Measurements from ENCODE around the gene ARRDC2.
A peak's percentile ranks its signal among the peaks of the same experiment; 100 is the strongest.
"Not testable (repeated sequence)": the region's sequence is repeated elsewhere in the genome, so short reads cannot be mapped to it uniquely, and the experiment has no call there.

Gene ARRDC2

GRCh38 chr19:17993076-17993813 is 14.7 kb upstream of the ARRDC2 start:
- DNase-seq, result no peak

GRCh38 chr19:17996826-17997316 is 11.1 kb upstream of the ARRDC2 start:
- DNase-seq, result peak; percentile 63

GRCh38 chr19:17997969-17998826 is 9.8 kb upstream of the ARRDC2 start:
- DNase-seq, result no peak

DNA sequence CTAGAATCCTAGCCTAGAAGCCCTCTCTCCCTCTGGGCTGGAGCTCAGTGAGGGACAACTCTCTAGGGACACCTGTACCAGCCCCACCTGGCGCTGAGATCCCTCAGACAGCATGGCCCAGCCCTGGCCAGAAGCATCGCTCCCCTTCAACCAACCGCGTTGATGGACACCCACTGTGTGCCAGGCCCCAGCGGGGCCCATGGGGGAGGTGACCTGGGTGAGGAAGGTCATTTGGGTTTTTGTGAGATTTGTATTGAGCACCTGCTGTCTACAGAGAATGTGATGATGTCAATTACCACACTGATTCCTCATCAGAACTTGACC is 9.2 kb upstream of the ARRDC2 start:
- no peak for DNase-seq

GRCh38 chr19:17999684-18000479 is 8.1 kb upstream of the ARRDC2 start:
- DNase-seq, result no peak

DNA sequence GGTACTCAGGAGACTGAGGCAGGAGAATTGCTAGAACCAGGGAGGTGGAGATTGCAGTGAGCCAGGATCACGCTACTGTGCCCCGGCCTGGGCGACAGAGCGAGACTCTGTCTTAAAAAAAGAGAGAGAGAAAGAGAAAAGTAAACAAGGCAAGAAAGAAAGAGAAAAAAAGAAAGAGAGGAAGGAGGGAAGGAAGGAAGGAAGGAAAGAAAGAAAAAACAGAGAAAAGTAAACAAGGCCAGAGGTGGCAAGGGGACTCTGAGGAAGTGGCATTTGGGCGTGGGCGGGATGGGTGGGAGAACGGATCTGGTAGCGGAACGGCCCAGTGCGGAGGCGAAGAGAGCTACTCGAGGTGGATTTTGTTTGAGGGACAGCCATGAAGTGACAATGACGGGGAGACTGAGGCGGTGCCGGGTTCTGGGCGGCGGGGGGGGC is 7.5 kb upstream of the ARRDC2 start:
- no peak for DNase-seq

DNA sequence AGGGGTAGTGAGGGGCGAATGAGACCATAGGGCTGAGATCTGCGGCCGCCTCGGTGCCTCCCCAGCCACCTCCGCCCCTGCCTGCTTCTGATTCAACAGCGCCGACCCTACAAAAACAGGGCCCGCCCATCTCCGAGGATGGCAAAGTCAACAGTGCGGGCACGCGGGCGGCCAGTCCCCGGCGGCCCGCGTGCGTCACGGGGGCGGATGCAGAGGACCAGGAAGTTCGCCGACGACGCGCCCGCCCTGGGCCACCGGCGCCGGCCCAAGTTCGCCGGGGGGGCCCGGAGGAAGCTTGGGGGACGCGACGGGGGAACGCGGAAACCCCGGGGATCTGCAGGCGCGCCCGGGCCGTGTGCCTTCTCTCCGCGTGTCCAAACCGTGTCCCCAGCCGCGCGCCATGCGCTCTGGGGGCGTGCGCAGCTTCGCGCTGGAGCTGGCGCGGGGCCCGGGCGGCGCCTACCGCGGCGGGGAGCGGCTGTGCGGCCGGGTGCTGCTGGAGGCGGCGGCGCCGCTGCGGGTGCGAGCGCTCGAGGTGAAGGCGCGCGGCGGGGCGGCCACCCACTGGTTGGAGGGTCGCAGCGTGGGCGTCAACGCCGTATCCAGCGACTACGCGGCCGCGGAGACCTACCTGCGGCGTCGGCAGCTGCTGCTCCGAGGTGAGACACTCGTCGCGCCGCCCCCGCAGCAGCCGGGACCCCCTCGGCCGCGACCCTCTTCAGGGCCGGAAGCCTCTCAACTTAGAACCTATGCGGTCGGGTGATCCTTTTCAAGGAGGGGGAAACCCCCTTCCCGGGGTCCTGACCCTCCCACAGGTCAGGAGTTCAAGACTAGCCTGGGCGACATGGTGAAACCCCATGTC is 6.8 kb upstream of the ARRDC2 start:
- DNase-seq, result peak; percentile 86

- no peak for DNase-seq
Measured at GRCh38 chr19:18001777-18002345, 6.1 kb upstream of the ARRDC2 start.

GRCh38 chr19:18002347-18002850 is 5.6 kb upstream of the ARRDC2 start:
- DNase-seq, result no peak

- not testable (repeated sequence) for DNase-seq
Measured at GRCh38 chr19:18005750-18006149, 2.2 kb upstream of the ARRDC2 start.

DNA sequence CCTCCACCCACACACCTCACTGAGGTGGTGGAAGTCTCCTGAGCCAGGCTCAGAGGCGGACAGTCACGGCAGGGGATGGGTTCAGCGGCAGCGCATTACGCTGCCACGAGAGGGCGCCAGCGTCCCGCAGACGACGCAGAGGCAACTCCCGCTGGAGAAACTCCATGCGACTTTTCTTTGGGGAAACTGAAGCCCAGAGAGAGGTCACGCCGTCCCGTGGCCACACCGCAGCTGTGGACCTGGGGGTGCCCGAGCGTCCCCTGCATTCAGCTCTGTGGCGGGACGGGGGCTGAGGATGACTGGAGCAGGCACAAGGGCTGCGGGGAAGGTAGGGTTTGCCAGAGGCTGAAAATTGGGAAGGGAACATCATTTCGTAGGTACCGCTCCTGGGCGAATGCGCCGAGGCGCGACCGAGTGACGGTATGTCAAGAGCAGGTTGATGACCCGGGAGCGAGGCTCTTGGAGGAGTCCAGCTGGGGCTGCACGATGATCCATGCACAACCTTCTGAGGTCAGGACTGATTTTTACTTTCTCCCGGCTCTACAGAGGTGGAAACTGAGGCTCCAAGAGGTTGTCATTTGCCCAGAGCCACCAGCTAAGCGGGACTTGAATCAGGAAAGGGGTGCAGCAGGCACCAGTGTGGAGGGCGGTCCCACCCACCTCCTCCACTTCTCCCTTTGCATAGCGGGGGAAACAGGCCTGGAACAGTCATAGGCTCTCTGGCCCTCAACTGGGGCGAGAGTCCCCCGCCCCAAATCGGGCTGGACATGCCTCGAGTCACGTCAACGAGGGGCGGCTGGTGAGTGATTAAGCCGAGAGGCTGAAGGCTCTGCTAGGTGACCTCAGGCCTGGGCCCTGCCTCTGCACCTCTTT is 690 bp upstream of the ARRDC2 start:
- DNase-seq, result peak; percentile 63

DNA sequence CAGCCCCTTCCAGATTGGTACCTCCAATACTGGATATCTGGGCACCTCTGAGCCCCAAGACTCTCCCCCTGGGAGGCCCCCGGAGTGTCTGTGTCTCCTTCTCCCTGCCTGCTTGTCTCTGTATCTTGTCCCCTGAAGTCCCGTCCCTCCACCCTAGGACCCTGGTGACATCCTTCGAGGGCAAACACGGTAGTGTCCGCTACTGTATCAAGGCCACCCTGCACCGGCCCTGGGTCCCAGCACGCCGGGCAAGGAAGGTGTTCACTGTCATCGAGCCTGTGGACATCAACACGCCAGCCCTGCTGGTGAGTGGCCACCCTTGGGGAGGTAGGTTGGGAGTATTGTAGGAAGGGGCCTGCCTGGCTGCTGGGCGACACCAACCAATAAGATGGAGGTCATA is 844 bp downstream of the ARRDC2 start:
- DNase-seq, result no peak

DNA sequence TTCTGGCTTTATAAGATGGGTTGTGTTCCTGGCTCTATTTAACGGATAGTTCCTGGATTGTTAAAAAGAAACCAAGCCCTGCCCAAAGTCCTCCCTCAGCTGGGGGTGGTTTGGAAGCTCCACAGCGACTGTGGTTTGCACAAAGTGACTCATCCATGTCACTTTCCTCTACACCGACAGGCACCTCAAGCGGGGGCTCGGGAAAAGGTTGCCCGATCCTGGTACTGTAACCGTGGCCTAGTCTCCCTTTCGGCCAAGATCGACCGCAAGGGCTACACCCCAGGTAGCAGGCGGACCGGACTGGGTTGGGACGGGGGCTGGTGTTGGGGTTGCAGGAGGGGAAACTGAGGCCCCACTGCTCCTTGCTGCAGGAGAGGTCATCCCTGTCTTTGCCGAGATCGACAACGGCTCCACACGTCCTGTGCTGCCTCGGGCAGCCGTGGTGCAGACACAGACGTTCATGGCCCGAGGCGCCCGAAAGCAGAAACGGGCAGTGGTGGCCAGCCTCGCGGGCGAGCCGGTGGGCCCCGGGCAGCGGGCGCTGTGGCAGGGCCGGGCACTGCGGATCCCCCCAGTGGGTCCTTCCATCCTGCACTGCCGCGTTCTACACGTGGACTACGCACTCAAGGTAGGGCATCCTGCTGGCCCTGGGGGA is 1.6 kb downstream of the ARRDC2 start:
- peak; percentile 65 for DNase-seq

GRCh38 chr19:18010149-18010548 is 2.2 kb downstream of the ARRDC2 start:
- no peak for DNase-seq

DNA sequence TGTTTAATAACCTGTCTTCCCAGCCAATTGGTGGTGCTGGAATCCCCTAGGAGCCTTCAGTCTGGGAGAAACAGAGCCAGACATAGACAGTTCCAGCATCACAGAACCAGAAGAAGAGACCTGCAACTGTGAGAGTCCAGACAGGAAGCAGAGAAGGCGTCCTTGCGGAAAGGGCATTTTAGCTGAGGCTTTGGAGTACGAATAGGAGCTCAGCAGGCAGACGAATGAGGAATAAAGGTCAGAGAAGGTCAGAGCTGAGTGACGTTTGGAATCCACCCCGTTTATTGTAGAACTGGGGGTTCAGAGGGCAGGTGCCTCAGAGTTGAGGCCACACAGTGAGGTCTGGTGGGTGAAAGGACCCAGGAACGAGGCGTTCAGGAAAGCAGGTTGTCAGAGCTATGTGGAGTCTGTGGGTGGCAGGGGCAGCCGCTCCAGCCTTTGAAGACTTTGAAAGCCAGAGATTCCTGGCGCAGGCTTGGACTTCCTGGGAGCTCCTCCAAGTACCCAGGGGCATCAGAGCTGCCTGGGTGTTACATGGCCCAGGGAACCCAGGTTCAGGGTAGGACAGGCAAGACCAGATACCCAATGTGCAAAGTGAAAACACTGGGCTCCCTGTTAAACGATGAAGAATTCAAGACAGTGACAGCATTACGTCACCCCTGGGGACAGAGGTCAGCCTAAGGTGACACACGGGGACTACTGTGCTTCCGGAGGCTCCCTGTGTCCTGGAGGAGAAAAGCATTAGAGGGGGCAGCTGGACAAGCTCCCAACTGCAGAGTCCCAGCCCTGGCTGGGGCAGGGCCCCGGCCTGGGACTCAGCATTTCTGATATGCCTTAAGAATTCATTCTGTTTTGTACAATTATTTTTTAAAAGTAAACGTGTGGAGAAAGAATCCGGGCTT is 5.5 kb downstream of the ARRDC2 start:
- DNase-seq, result no peak

- DNase-seq, result no peak
Measured at GRCh38 chr19:18014197-18014596, 6.2 kb downstream of the ARRDC2 start.

- DNase-seq, result no peak
Measured at GRCh38 chr19:18016209-18016910, 8.4 kb downstream of the ARRDC2 start.

All from fibroblast of skin of right biceps (primary cell).